GM18858 (cell line): ENCODE results near the gene AGA.
A peak's percentile ranks its signal among the peaks of the same experiment; 100 is the strongest.

Experiments used
- ATAC-seq: cut with Tn5 transposase; IDR thresholded peaks from one replicate; pipeline ENCODE4 v1.9.1; 2021; ENCODE audit not compliant: unreplicated experiment

Gene AGA

DNA sequence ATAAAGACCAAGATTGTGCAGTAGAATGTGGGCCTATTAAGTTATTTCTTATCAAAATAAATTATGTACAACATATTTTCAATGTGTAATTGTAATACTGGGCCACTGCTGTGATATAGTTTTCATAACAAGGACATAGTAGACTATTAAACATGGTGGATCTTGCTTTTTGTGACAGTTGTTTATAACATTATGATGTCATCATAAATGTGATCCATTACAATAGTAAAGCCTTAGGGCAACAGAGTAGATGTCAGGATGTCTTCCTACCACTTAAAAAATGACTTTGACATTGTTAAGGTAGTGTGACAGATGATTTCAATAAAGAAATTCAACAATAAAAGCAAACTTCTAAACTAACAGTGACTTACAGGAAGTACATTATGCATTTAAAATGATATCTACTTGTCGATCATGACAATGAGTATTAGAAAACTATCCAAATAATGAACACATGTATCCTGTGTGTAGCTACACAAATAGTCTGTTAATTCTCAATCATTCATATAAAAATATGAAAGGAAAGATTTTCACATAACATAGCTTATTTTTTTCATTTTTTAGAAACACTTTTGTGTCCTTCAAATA lies 5.3 kb upstream of the AGA start:
- ATAC-seq, result no peak

- ATAC-seq, result no peak
These were observed 4.3 kb upstream of the AGA start for GRCh38 chr4:177446586-177446985.

- ATAC-seq, result no peak
These were observed 2.9 kb upstream of the AGA start for GRCh38 chr4:177444911-177445736.

DNA sequence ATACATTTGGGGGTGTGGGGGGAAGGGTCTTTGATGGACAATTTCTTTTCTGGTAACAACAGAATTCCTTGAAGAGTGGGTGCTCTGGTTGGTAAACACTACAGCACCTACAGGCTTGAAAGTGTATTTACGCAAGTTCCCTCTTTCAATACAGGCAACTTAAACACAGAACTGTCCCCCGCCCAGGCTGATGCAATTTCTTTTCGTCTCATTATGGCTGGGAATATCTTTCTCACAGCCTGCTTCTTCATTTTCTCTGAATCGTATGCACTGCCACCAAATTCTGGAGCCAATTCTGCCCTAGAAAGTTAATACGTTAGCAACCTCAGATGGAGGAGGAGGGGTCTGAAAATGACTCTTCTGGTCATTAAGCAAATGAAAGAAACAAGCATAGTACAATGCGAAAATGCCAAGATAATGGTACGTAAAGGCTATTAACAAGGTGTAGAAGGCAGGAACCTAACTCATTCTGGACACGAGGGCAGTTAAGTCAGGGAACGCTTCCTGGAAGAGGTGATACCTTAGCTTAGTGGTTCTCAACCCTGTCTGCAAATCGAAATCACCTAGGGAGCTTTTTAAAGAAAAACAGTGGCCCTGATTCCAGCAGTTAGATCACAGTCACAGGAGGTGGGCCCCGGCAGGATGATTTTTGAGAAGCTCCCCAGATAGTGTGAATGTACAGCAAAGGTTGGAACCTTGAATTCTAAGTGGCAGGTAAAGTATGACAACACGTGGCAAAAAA lies 1.0 kb downstream of the AGA start:
- peak; percentile 33 for ATAC-seq

- no peak for ATAC-seq
These were observed 5.8 kb downstream of the AGA start for GRCh38 chr4:177436456-177436855.

DNA sequence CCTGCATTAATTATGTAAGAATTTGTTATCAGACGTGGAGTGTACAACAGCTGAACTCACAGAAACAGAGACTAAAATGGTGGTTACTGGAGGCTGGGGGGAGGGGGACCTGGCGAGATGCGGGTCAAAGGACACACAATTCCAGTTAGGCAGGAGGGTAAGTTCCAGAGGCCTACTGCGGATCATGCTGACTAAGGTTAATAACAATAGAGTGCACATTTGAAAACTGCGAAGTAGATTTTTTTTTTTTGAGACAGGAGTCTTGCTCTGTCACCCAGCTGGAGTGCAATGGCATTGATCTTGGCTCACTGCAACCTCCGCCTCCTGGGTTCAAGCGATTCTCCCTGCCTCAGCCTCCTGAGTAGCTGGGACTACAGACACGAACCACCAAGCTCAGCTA lies 7.6 kb downstream of the AGA start:
- no peak for ATAC-seq

GRCh38 chr4:177427192-177427591 lies 15.0 kb downstream of the AGA start:
- ATAC-seq, result no peak

DNA sequence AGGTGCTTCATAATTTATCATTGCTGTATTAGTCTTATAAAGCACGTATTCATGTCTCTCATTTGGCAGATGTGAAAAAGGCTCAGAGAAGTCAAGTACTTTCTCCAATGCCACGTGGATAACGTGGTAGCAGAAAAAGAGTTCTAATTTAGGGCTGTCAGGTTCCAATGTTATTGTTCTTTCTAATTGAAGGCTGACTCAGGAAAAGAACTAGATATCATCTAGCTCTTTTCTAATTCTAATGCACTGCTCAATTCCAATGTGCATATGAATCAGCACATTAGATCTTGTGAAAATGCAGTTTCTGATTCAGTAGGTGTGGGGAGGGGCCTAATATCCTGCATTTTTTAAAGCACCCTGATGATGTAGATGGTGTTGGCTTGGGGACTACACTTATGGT lies 22.8 kb downstream of the AGA start:
- ATAC-seq, result no peak

GRCh38 chr4:177413656-177414055 lies 28.6 kb downstream of the AGA start:
- ATAC-seq, result no peak

- no peak for ATAC-seq
These were observed 29.2 kb downstream of the AGA start for GRCh38 chr4:177413076-177413475.

DNA sequence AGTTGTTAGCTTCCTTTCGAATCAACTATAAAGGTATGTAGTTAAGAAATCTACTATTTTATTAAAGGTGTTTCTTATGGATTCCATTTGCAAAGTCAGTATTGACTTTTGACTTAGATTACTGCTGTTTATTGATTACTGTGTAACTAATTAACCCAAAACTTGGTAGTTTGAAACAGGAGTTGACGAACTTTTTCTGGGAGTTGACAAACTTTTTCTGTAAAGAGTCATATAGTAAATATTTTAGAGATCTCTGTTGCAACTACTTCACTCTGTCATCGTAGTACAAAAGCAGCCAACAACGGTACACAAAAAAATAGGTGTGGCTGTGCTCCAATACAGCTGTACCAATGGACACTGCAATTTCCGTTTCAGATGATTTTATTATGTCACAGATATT lies 30.2 kb downstream of the AGA start:
- ATAC-seq, result no peak

DNA sequence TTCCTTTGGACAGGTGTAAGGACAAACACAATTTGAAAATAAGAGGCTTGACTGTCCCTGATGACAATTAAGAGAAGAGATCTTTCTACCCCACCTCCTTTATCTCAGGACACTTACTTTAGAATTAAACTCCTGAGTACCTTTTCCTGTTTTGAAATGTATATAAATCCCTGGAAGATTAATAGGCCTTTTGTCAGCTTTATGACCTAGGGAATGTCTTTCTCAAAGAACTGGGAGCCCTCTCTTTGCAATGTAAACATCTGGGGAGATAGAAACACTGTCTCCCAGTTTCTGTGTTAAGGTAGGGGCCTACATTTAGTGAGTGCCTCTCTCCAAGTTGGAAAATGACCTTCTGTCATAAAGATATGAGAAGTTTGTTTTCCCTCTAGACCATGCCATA lies 31.7 kb downstream of the AGA start:
- no peak for ATAC-seq

DNA sequence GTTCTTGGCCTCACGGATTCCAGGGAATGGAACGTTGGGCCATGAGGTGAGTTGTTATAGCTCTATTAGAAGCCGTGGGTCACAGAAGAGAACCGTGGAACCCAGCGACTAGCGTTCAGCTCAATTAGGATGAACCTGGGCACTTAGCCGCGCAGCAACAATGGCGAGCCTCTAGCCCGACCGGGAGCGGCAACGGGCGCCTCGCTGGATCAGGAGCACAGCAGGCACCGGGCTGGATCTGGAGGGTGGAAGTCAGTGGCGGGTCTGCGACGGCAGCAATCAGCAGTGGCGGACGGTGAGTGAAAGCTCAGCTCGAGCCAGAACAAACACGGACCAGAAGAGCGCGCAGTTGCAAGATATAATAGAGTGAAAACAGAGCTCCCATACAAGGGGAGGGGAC lies 34.2 kb downstream of the AGA start:
- ATAC-seq, result no peak

DNA sequence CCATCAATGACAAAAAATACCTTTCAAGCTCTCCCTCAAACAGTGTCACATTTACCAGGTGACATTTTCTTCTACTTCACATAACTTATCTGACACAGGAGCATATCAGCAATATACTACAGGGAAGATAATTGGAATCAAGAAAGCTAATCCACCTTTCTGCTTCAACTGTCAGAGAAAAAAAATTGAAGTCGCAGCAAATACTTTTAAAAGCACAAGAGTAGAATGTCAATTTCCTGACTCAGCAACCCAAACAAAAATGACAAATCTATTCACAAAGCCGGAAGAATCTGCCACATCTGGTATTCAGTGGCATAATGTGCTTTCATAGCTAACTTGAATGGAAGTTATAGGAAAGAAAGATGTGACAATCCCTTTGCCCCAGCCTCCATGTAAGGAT lies 36.7 kb downstream of the AGA start:
- no peak for ATAC-seq

DNA sequence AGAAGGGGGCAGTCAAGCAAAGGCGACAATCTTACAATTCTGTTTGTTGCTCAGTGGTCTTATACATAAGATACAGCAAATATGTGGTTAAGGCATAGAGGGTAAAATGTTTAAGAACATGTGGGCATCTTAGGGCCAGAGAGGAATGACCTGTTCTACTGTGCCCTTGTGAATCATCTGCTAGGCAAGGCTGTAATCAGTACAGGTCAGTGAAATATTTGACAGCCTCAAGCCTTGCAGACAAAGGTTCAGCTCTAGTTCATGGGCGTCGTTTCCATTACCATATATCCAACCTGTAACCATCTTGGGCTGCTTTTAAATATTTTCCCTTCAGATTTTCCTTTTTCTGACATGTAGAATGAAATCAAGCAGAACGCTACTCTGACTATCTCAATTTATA lies 37.3 kb downstream of the AGA start:
- ATAC-seq, result no peak

GRCh38 chr4:177404342-177404741 lies 37.9 kb downstream of the AGA start:
- no peak for ATAC-seq

DNA sequence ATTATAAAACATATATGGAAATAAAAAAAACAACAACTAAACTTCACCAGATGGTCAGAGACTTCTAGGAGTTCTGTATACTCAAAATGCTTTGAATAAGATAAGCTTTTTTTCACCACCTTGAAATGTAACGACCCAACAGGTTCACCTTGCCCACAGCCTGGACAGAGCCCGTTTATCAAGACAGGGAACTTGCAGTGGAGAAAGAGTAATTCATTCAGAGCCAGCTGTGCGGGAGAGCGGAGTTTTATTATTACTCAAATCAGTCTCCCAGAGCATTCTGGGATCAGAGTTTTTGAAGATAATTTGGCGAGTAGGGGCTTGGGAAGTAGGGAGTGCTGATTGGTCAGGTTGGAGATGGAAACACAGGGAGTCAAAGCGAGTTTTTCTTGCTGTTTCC lies 38.5 kb downstream of the AGA start:
- ATAC-seq, result no peak

DNA sequence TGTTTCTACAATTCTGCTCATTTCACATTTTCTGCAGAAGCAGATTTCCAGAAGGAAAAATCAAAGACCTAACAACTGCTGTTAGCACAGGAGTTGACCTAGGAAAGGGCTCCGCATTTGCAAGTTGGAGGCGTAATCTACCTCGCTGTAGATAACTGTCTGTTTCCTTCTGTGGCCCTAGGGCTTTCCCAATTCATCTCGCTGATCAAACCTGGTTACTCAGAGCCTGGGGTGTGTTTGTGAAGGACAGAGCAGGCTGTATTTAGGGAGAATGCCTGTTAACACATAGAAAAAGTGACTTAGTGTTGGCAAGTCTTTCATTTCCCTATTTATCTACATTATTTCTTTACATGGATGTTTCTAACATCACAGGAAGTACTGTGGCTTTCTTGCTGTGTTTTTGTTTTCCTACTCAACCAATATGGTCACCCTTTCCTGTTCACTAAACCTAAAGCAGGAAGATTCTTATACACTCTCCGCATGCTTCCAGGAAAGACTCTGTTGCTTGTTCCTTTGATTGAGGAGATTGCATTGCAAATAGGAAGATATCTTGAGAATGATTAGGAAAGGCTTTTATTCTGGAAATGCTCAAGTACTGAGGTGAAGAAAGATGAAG lies 40.5 kb downstream of the AGA start:
- ATAC-seq, result no peak

GRCh38 chr4:177400030-177400429 lies 42.2 kb downstream of the AGA start:
- no peak for ATAC-seq

DNA sequence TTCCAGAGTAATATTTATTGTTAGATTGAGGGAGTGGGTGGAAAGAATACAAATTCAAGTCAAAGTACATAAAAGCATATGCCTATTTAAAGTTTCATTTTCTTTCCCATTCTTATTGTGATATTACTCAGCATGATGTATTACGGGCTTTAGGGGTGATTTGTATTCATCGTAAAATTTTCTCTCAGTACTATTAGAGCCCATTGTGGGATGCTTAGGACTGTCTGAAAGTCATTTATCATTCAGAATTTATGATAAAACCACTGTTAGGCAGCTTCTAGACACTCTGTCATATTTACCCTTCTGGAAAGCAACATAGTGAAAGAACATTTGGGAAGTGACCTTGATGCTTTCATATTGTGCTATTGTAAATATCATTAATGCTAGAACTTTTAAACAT lies 45.9 kb downstream of the AGA start:
- no peak for ATAC-seq

GRCh38 chr4:177393236-177393635 lies 49.0 kb downstream of the AGA start:
- ATAC-seq, result peak; percentile 45

DNA sequence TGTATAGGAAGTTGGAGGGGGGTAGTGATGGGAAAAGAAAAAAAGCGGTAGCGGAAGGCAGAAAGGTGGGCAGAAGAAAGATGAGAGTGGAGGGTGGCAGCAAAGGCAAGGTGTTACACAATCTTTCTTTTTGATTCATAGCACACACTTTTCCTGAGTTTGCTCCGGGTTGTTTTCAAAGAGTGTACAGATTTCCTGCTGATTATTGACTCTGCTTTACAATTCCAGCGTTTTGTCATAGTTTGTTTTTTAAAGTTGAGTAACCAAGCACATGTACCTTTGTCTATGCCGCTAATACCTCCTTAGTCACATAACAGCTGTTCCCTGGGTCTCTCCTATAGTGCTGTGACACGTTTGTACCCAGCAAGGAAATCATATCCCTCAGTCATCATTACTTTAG lies 50.3 kb downstream of the AGA start:
- ATAC-seq, result no peak
